WTC11 (cell line): ENCODE data around the gene ZNF76. TPM values are rescaled to one million over a fixed set of nuclear protein-coding genes. Genes with fewer than 3 reads are reported as not detected.

Source experiments
- ATAC-seq: fragments of 200-7000 bp; cut with Tn5 transposase; 2 replicates; pipeline ENCODE4 v1.10.0; 2021; ENCODE audit warnings: mild to moderate bottlenecking, moderate library complexity
- CTCF ChIA-PET: fragments of 300-600 bp; sonication (Branson Sonifier 250); formaldehyde crosslinking; loops from one replicate; lab custom pipeline; 2021; ENCODE audit warnings: antibody characterized with exemption; lab: Charles Lee
- POLR2A ChIA-PET: fragments of 350-600 bp; sonication (Branson Sonifier 250); formaldehyde crosslinking; loops from one replicate; lab custom pipeline; 2021; ENCODE audit warnings: antibody characterized with exemption; lab: Charles Lee
- DNase-seq: peaks from one replicate; pipeline ENCODE4 v3.0.0; 2021; ENCODE audit warnings: low spot score
- H3K27ac Mint-ChIP-seq: 2 replicates; pipeline ENCODE4 v1.8.0; 2021; ENCODE audit warnings: mixed read lengths
- H3K27me3 Mint-ChIP-seq: 2 replicates; pipeline ENCODE4 v1.8.0; 2021; ENCODE audit warnings: low read depth, mild to moderate bottlenecking, moderate library complexity, mixed read lengths
- H3K36me3 Mint-ChIP-seq: 2 replicates; pipeline ENCODE4 v1.8.0; 2021; ENCODE audit warnings: mixed read lengths
- H3K4me1 Mint-ChIP-seq: 2 replicates; pipeline ENCODE4 v1.8.0; 2022; ENCODE audit warnings: mixed read lengths
- H3K4me3 Mint-ChIP-seq: 2 replicates; pipeline ENCODE4 v1.8.0; 2021; ENCODE audit warnings: mild to moderate bottlenecking, moderate library complexity, mixed read lengths
- H3K9me3 Mint-ChIP-seq: 2 replicates; pipeline ENCODE4 v1.8.0; 2021; ENCODE audit warnings: mixed read lengths
- ELF4 ChIP-seq: sonication (generic); formaldehyde crosslinking; IDR thresholded peaks from 2 replicates; pipeline ENCODE4 v1.8.1; 2022; ENCODE audit warnings: low read depth, mild to moderate bottlenecking, moderate library complexity, missing genetic modification reagents
- STAT6 ChIP-seq: sonication (generic); formaldehyde crosslinking; conservative IDR thresholded peaks from 2 replicates; pipeline ENCODE4 v1.8.1; 2023; ENCODE audit warnings: mild to moderate bottlenecking, low read depth, missing genetic modification reagents, moderate library complexity
- ZBTB21 ChIP-seq: sonication (generic); formaldehyde crosslinking; IDR thresholded peaks from 2 replicates; pipeline ENCODE4 v1.8.1; 2023; ENCODE audit warnings: mild to moderate bottlenecking, missing genetic modification reagents, borderline replicate concordance
- ZNF138 ChIP-seq: sonication (generic); formaldehyde crosslinking; conservative IDR thresholded peaks from 2 replicates; pipeline ENCODE4 v1.8.1; 2022; ENCODE audit warnings: mild to moderate bottlenecking, moderate library complexity, missing genetic modification reagents
- total RNA-seq: library from RNA; stranded (reverse); gene quantifications from 3 replicates; pipeline ENCODE4 v1.2.3, GENCODE V29; 2021

ZNF76 gene
- total RNA-seq, 1 experiment from 2014 or later, result 25.8 TPM

GRCh38 chr6:35343092-35343834 lies 83.7 kb downstream of the ZNF76 start:
- peak overlapping the region; percentile 86 for H3K4me3 Mint-ChIP-seq
- H3K4me1 Mint-ChIP-seq, result peaks cover 20% of the 10 kb centered on the region
- peaks cover 6% of the 10 kb centered on the region for H3K9me3 Mint-ChIP-seq
- ChIA-PET CTCF (interaction anchor here (0.5 to 6.8 kb wide), 20 partner anchors 8 to 292 kb away, joined by 3 to 157 read pairs (median 6); partner anchors contain the start of genes DEF6, FANCE, RPL10A and TEAD3), POLR2A (interaction anchor here (0.6 to 1.0 kb wide), 4 partner anchors 48 to 147 kb away, joined by 3 to 7 read pairs (median 4); no protein-coding TSS in a partner anchor)
- no peak for ATAC-seq
- peaks cover under 1% of the 10 kb centered on the region; the same call in 1 of the 2 replicates for H3K27me3 Mint-ChIP-seq
- peaks cover 2% of the 10 kb centered on the region; the same call in 1 of the 2 replicates for H3K36me3 Mint-ChIP-seq
- no peak for TF ChIP-seq ZBTB21 (CRISPR knock-in tag)
- DNase-seq, result no peak
- H3K27ac Mint-ChIP-seq, result no peak overlapping the region

DNA sequence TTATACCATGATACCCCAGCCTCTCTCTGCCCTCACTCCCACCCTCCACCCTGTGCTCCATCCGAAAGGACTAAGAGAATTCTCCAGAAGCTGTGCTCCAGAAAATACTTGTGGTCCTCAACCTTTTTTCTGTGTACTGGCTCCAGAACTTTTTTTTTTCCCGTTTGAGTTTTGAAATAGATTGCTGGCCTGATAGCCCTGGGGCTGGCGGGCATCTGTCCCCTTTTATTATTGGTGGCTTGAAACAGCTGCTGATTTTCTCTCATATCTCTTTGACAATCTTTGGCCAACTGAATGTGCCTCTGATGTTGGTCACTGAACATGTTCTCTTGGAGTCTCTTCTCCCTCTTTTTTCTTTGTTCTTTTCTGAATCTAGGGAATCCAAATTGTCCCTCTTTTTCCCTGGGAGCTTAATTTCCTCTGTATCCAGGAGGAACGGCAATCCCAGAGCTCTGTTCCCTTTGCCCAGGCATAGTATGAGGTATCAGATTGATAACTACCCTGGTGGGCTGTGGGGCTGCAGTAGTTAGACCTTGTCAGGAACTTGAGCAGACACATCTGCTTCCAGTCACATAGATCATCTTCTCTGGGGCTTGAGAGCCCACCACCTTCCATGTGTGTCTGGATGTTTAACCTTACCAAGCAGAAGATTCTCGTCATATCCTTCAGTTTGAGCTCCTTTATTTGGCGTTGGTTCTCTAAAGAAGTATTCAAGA lies 84.5 kb downstream of the ZNF76 start:
- ATAC-seq (no peak), DNase-seq (no peak)
- H3K4me1 Mint-ChIP-seq, result peaks cover 20% of the 10 kb centered on the region
- no peak overlapping the region for H3K27ac Mint-ChIP-seq
- H3K36me3 Mint-ChIP-seq, result peaks cover 8% of the 10 kb centered on the region
- ChIA-PET CTCF (interaction anchor here (0.6 to 6.8 kb wide), 5 partner anchors 14 to 107 kb away, joined by 3 to 157 read pairs (median 35); partner anchors contain the start of genes DEF6 and FANCE), POLR2A (no interaction called here)
- H3K9me3 Mint-ChIP-seq, result peaks cover 5% of the 10 kb centered on the region
- no peak for TF ChIP-seq ELF4
- no peak for TF ChIP-seq ZNF138 (CRISPR knock-in tag)
- no peak for TF ChIP-seq ZBTB21 (CRISPR knock-in tag)
- TF ChIP-seq STAT6, result no peak
- peak overlapping the region; percentile 86 for H3K4me3 Mint-ChIP-seq
- H3K27me3 Mint-ChIP-seq, result no peaks in the 10 kb centered on the region

Other genes starting within 250 kb of the ZNF76 start
- gene TCP11, start 118.4 kb upstream of the ZNF76 start, total RNA-seq, result not detected in 3 replicates
- 1.6 to 2.1 TPM (median 1.8 TPM) in 3 replicates for gene SCUBE3, start 45.8 kb upstream of the ZNF76 start, total RNA-seq
- gene DEF6, start 38.1 kb downstream of the ZNF76 start, total RNA-seq, result 11.3 to 12.8 TPM (median 11.4 TPM) in 3 replicates
- 14.7 to 17.1 TPM (median 16.8 TPM) in 3 replicates for gene PPARD, start 82.8 kb downstream of the ZNF76 start, total RNA-seq
- gene FANCE, start 192.6 kb downstream of the ZNF76 start, total RNA-seq, result 15.7 to 22.3 TPM (median 17.6 TPM) in 3 replicates
- gene RPL10A, start 208.7 kb downstream of the ZNF76 start, total RNA-seq, result 1,829 to 2,044 TPM (median 2,031 TPM) in 3 replicates
- gene TEAD3, start 237.3 kb downstream of the ZNF76 start, total RNA-seq, result 32.0 to 34.3 TPM (median 33.9 TPM) in 3 replicates